ENCODE results near the gene FBXO24.

GRCh38 chr7:100565133-100565571, 21.0 kb upstream of the FBXO24 start:
- TF ChIP-seq POLR2A (IDR thresholded peaks at IDR 0.05; ENCODE audit: low read length) (no peak), GATA1 (IDR thresholded peaks at IDR 0.05; ENCODE audit: low read depth, low read length) (no peak)
